ENCODE data around the gene INHBC. TPM values are rescaled to one million over a fixed set of nuclear protein-coding genes. Genes with fewer than 3 reads are reported as not detected.
"Not testable (repeated sequence)": the region's sequence is repeated elsewhere in the genome, so short reads cannot be mapped to it uniquely, and the experiment has no call there.

The INHBC gene
- total RNA-seq, 1 experiment from 2014 or later = 0.20 TPM

DNA sequence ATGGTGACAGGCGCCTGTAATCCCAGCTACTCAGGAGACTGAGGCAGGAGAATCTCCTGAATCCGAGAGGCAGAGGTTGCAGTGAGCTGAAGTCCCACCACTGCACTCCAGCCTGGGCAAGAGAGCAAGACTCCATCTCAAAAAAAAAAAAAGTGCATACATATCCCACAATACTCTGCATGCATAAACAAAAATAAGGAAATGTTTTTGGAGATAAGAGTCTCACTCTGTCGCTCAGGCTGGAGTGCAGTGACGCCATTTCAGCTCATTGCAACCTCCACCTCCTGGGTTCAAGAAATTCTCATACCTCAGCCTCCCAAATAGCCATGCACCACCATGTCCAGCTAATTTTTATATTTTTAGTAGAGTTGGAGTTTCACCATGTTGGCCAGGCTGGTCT, 32.4 kb upstream of the INHBC start:
- RAD21 ChIA-PET (ENCODE audit: low non-redundant PET in 1 of 2, low total read pairs in 2 of 2, uncharacterized antibody in 2 of 2, unreplicated experiment in 2 of 2); intact Hi-C loops (cut with micrococcal nuclease); BruUV-seq (replicated peaks); H3K4me1 ChIP-seq (ENCODE audit: control insufficient read depth in 1 of 2, insufficient read depth in 2 of 2, low read length in 2 of 2); H2AFZ ChIP-seq (ENCODE audit: low read depth, low read length, poor library complexity, severe bottlenecking); ATAC-seq; H3K36me3 ChIP-seq (ENCODE audit: control insufficient read depth in 1 of 2, insufficient read depth in 2 of 2, low read length in 2 of 2); H3K27me3 ChIP-seq (ENCODE audit: insufficient read depth, low read length); H4K20me1 ChIP-seq (ENCODE audit: insufficient read depth); H3K9me2 ChIP-seq (ENCODE audit: insufficient read depth); H3K9ac ChIP-seq (ENCODE audit: low read length); H3K4me2 ChIP-seq (ENCODE audit: low read length); H3K79me2 ChIP-seq (ENCODE audit: insufficient read depth, low read length); H3K4me3 ChIP-seq (replicated peaks in 1 of 2; ENCODE audit: low read depth in 1 of 2, low read length in 2 of 2); POLR2A ChIA-PET; H3K27ac ChIP-seq (ENCODE audit: low read depth, low read length); H3K9me3 ChIP-seq (ENCODE audit: control insufficient read depth in 1 of 2, insufficient read depth in 1 of 2, low read depth in 1 of 2, low read length in 2 of 2); DNase-seq (ENCODE audit: low read depth, low spot score): not testable (repeated sequence)
- CTCF ChIA-PET = interaction anchor here (1.4 kb wide), 1 partner anchor 51 kb away, joined by 5 read pairs; no protein-coding TSS in a partner anchor

DNA sequence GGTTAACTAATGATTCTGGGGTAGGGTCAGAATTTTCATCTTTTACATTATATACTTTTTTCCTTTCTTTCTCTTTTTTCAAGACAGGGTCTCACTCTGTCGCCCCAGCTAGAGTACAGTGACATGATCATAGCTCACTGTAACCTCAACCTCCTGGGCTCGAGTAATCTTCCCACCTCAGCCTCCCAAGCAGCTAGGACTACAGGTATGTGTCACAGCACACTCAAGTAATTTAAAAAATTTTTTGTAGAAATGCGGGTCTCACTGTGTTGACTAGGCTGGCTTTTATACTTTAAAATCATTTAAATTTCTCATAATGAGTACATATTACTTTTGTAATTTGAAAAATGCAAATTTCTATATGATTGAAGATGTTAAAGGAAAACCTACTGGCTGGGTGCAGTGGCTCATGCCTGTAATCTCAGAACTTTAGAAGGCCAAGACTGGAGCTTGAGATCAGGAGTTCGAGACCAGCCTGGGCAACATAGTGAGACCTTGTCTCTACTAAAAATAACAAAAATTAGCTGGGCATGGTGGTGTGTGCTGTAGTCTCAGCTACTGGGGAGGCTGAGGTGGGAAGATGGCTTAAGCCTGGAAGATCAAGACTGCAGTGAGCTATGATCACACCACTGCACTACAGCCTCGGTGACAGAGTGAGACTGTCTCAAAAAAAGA, 29.5 kb upstream of the INHBC start:
- Histone ChIP-seq H3K27me3 (ENCODE audit: insufficient read depth, low read length) (no peaks in the 10 kb centered on the region), H3K79me2 (ENCODE audit: insufficient read depth, low read length) (no peaks in the 10 kb centered on the region), H4K20me1 (ENCODE audit: insufficient read depth) (no peaks in the 10 kb centered on the region), H3K27ac (ENCODE audit: low read depth, low read length) (no peak overlapping the region), H2AFZ (ENCODE audit: low read depth, low read length, poor library complexity, severe bottlenecking) (no peak overlapping the region), H3K9me2 (ENCODE audit: insufficient read depth) (no peaks in the 10 kb centered on the region), H3K9ac (ENCODE audit: low read length) (no peak overlapping the region), H3K4me2 (ENCODE audit: low read length) (no peak overlapping the region), H3K4me3 (replicated peaks in 1 of 2; ENCODE audit: low read depth in 1 of 2, low read length in 2 of 2) (no peak overlapping the region), H3K4me1 (ENCODE audit: control insufficient read depth in 1 of 2, insufficient read depth in 2 of 2, low read length in 2 of 2) (no peaks in the 10 kb centered on the region), H3K9me3 (ENCODE audit: control insufficient read depth in 1 of 2, insufficient read depth in 1 of 2, low read depth in 1 of 2, low read length in 2 of 2) (no peaks in the 10 kb centered on the region), H3K36me3 (ENCODE audit: control insufficient read depth in 1 of 2, insufficient read depth in 2 of 2, low read length in 2 of 2) (no peaks in the 10 kb centered on the region)
- ATAC-seq (no peak), DNase-seq (ENCODE audit: low read depth, low spot score) (no peak)
- intact Hi-C loops (cut with micrococcal nuclease) = no loop called here
- ChIA-PET CTCF (no interaction called here), RAD21 (ENCODE audit: low non-redundant PET in 1 of 2, low total read pairs in 2 of 2, uncharacterized antibody in 2 of 2, unreplicated experiment in 2 of 2) (interaction anchor here in 1 of 2 experiments (0.6 kb wide), 1 partner anchor 12 kb away, joined by 3 read pairs; no protein-coding TSS in a partner anchor), POLR2A (no interaction called here)
- BruUV-seq (replicated peaks) = no TSS peak
- TF ChIP-seq FOSL1 (IDR thresholded peaks at IDR 0.05; ENCODE audit: low read depth) = no peak
- TF ChIP-seq EZH2 (IDR thresholded peaks at IDR 0.05) = no peak
- TF ChIP-seq SIN3A (IDR thresholded peaks at IDR 0.05; ENCODE audit: low read depth) = no peak
- no peak for TF ChIP-seq YY1 (IDR thresholded peaks at IDR 0.05; ENCODE audit: extremely low read depth, insufficient replicate concordance, low read depth, low read length)
- TF ChIP-seq CEBPB (IDR thresholded peaks at IDR 0.05; ENCODE audit: low read depth) = no peak
- no peak for TF ChIP-seq ZFX (IDR thresholded peaks at IDR 0.05)
- no peak for TF ChIP-seq ZNF274 (IDR thresholded peaks at IDR 0.05; ENCODE audit: low read depth, low read length)
- TF ChIP-seq, protein P1, sequence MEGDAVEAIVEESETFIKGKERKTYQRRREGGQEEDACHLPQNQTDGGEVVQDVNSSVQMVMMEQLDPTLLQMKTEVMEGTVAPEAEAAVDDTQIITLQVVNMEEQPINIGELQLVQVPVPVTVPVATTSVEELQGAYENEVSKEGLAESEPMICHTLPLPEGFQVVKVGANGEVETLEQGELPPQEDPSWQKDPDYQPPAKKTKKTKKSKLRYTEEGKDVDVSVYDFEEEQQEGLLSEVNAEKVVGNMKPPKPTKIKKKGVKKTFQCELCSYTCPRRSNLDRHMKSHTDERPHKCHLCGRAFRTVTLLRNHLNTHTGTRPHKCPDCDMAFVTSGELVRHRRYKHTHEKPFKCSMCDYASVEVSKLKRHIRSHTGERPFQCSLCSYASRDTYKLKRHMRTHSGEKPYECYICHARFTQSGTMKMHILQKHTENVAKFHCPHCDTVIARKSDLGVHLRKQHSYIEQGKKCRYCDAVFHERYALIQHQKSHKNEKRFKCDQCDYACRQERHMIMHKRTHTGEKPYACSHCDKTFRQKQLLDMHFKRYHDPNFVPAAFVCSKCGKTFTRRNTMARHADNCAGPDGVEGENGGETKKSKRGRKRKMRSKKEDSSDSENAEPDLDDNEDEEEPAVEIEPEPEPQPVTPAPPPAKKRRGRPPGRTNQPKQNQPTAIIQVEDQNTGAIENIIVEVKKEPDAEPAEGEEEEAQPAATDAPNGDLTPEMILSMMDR (IDR thresholded peaks at IDR 0.05 in 2 of 3, conservative IDR thresholded peaks at IDR 0.05 in 1 of 3; ENCODE audit: borderline replicate concordance in 1 of 3, insufficient read depth in 1 of 3, low read depth in 2 of 3, low read length in 2 of 3) = no peak
- TF ChIP-seq, protein P2, sequence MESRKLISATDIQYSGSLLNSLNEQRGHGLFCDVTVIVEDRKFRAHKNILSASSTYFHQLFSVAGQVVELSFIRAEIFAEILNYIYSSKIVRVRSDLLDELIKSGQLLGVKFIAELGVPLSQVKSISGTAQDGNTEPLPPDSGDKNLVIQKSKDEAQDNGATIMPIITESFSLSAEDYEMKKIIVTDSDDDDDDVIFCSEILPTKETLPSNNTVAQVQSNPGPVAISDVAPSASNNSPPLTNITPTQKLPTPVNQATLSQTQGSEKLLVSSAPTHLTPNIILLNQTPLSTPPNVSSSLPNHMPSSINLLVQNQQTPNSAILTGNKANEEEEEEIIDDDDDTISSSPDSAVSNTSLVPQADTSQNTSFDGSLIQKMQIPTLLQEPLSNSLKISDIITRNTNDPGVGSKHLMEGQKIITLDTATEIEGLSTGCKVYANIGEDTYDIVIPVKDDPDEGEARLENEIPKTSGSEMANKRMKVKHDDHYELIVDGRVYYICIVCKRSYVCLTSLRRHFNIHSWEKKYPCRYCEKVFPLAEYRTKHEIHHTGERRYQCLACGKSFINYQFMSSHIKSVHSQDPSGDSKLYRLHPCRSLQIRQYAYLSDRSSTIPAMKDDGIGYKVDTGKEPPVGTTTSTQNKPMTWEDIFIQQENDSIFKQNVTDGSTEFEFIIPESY (IDR thresholded peaks at IDR 0.05; ENCODE audit: extremely low read depth, insufficient replicate concordance, low read length) = no peak
- TF ChIP-seq EZH2phosphoT487 (IDR thresholded peaks at IDR 0.05; ENCODE audit: borderline replicate concordance) = no peak
- no peak for TF ChIP-seq ELF1 (IDR thresholded peaks at IDR 0.05; ENCODE audit: borderline replicate concordance, low read depth)
- TF ChIP-seq SRF (IDR thresholded peaks at IDR 0.05; ENCODE audit: low read depth) = no peak
- TF ChIP-seq EGR1 (IDR thresholded peaks at IDR 0.05; ENCODE audit: low read depth) = no peak
- TF ChIP-seq POLR2A (IDR thresholded peaks at IDR 0.05; ENCODE audit: borderline replicate concordance, extremely low read depth, insufficient read depth, insufficient read length) = no peak
- TF ChIP-seq, protein P3, sequence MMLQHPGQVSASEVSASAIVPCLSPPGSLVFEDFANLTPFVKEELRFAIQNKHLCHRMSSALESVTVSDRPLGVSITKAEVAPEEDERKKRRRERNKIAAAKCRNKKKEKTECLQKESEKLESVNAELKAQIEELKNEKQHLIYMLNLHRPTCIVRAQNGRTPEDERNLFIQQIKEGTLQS (IDR thresholded peaks at IDR 0.05) = no peak
- no peak for TF ChIP-seq SP1 (IDR thresholded peaks at IDR 0.05; ENCODE audit: low read depth)
- no peak for TF ChIP-seq JUND (IDR thresholded peaks at IDR 0.05)
- no peak for TF ChIP-seq POLR2AphosphoS5 (IDR thresholded peaks at IDR 0.05; ENCODE audit: low read depth, low read length)
